ENCODE data around the gene IL17RB.

- TF ChIP-seq CTCF (conservative IDR thresholded peaks at IDR 0.05; ENCODE audit: low read depth, low read length) (no peak), CEBPB (IDR thresholded peaks at IDR 0.05; ENCODE audit: low read depth, low read length) (no peak), ELK1 (IDR thresholded peaks at IDR 0.05; ENCODE audit: borderline replicate concordance, low read depth, low read length) (no peak), RCOR1 (IDR thresholded peaks at IDR 0.05; ENCODE audit: insufficient replicate concordance, low read length) (no peak), POLR2A (IDR thresholded peaks at IDR 0.05; ENCODE audit: low read depth, low read length) (no peak), BHLHE40 (IDR thresholded peaks at IDR 0.05; ENCODE audit: low read depth, low read length) (no peak), MAZ (IDR thresholded peaks at IDR 0.05; ENCODE audit: borderline replicate concordance, low read depth, low read length) (no peak), USF2 (IDR thresholded peaks at IDR 0.05; ENCODE audit: low read depth, low read length) (no peak), NFE2L2 (IDR thresholded peaks at IDR 0.05; ENCODE audit: low read depth, low read length) (no peak), MXI1 (IDR thresholded peaks at IDR 0.05; ENCODE audit: borderline replicate concordance, low read depth, low read length) (no peak), FOS (IDR thresholded peaks at IDR 0.05; ENCODE audit: low read depth, low read length) (no peak)
Measured at GRCh38 chr3:53815067-53815466, 31.3 kb upstream of the IL17RB start.

All from IMR-90 (cell line).